ENCODE measurements around the gene UFM1.

UFM1 gene

GRCh38 chr13:38394777-38395496, 45.3 kb downstream of the UFM1 start:
- no peak for DNase-seq (ENCODE audit: low read depth)
- TF ChIP-seq CTCF (IDR thresholded peaks at IDR 0.05; ENCODE audit: control insufficient read depth, extremely low read depth, insufficient read depth), result no peak
- H3K4me3 ChIP-seq (ENCODE audit: low read depth, low read length), result no peak overlapping the region

GRCh38 chr13:38395497-38395788, 45.8 kb downstream of the UFM1 start:
- no peak for DNase-seq (ENCODE audit: low read depth)
- no peak for TF ChIP-seq CTCF (IDR thresholded peaks at IDR 0.05; ENCODE audit: control insufficient read depth, extremely low read depth, insufficient read depth)
- H3K4me3 ChIP-seq (ENCODE audit: low read depth, low read length), result no peak overlapping the region

- no peak for DNase-seq (ENCODE audit: low read depth)
- H3K4me3 ChIP-seq (ENCODE audit: low read depth, low read length), result no peak overlapping the region
- no peak for TF ChIP-seq CTCF (IDR thresholded peaks at IDR 0.05; ENCODE audit: control insufficient read depth, extremely low read depth, insufficient read depth)
Observed at GRCh38 chr13:38398711-38399493, 49.3 kb downstream of the UFM1 start.

- TF ChIP-seq CTCF (IDR thresholded peaks at IDR 0.05; ENCODE audit: control insufficient read depth, extremely low read depth, insufficient read depth), result no peak
- H3K4me3 ChIP-seq (ENCODE audit: low read depth, low read length), result no peak overlapping the region
- DNase-seq (ENCODE audit: low read depth), result no peak
Observed at GRCh38 chr13:38399535-38399934, 49.9 kb downstream of the UFM1 start.

- no peak for DNase-seq (ENCODE audit: low read depth)
- no peak overlapping the region for H3K4me3 ChIP-seq (ENCODE audit: low read depth, low read length)
- TF ChIP-seq CTCF (IDR thresholded peaks at IDR 0.05; ENCODE audit: control insufficient read depth, extremely low read depth, insufficient read depth), result no peak
Observed at GRCh38 chr13:38401276-38401675, 51.6 kb downstream of the UFM1 start.

- no peak overlapping the region for H3K4me3 ChIP-seq (ENCODE audit: low read depth, low read length)
- no peak for DNase-seq (ENCODE audit: low read depth)
- no peak for TF ChIP-seq CTCF (IDR thresholded peaks at IDR 0.05; ENCODE audit: control insufficient read depth, extremely low read depth, insufficient read depth)
Observed at GRCh38 chr13:38405216-38405615, 55.6 kb downstream of the UFM1 start.

Data from LNCaP clone FGC (cell line).